SJCRH30 (cell line): ENCODE data around the gene COG4. TPM values are rescaled to one million over a fixed set of nuclear protein-coding genes. Genes with fewer than 3 reads are reported as not detected.

ENCODE experiments used
- DNase-seq, 2 experiments: peaks; one replicate each; pipeline ENCODE4 v3.0.0-alpha.2; 2015 to 2020
- H3K27ac ChIP-seq: fragments of 250-450 bp; sonication (Bioruptor Pico); 2 replicates; pipeline ENCODE4 v1.5.1; 2020; ENCODE audit warnings: mild to moderate bottlenecking, moderate library complexity
- H3K27me3 ChIP-seq: fragments of 250-450 bp; sonication (Bioruptor Pico); 2 replicates; pipeline ENCODE4 v1.5.1; 2020; ENCODE audit warnings: mild to moderate bottlenecking, moderate library complexity
- H3K36me3 ChIP-seq: fragments of 250-450 bp; sonication (Bioruptor Pico); 2 replicates; pipeline ENCODE4 v1.5.1; 2020; ENCODE audit warnings: mild to moderate bottlenecking, moderate library complexity
- H3K4me1 ChIP-seq: fragments of 250-450 bp; sonication (Bioruptor Pico); 2 replicates; pipeline ENCODE4 v1.5.1; 2020; ENCODE audit warnings: mild to moderate bottlenecking, moderate library complexity
- H3K4me3 ChIP-seq: fragments of 250-450 bp; sonication (Bioruptor Pico); 2 replicates; pipeline ENCODE4 v1.5.1; 2020; ENCODE audit warnings: mild to moderate bottlenecking, moderate library complexity
- H3K9me3 ChIP-seq: fragments of 250-450 bp; sonication (Bioruptor Pico); replicated peaks from 2 replicates; pipeline ENCODE4 v1.5.1; 2020; ENCODE audit warnings: mild to moderate bottlenecking, moderate library complexity
- total RNA-seq: library from RNA; depleted of rRNA; stranded (reverse); fragments of >200 nt; shearing (Covaris generic); gene quantifications from 2 replicates; pipeline ENCODE4 v1.2.3, GENCODE V29; 2014; rRNA removed

COG4 gene
- 25.4 and 26.4 TPM in 2 replicates for total RNA-seq

GRCh38 chr16:70523076-70523742 lies at the start of gene COG4:
COG4 (minus strand) TSS chr16:70523554; CDS start chr16:70523543, 11 bp downstream.
- H3K27ac ChIP-seq: peak within 1 kb of the TSS; percentile 93
- peak within 1 kb of the TSS; percentile 99 for H3K4me3 ChIP-seq
- peaks cover 3% of the 10 kb centered on the region; the same call in 1 of the 2 replicates for H3K4me1 ChIP-seq
- peaks cover 20% of the 10 kb centered on the region for H3K36me3 ChIP-seq
- DNase-seq: peak; percentile 87 to 89
- no peaks in the 10 kb centered on the region for H3K9me3 ChIP-seq
- H3K27me3 ChIP-seq: no peaks in the 10 kb centered on the region

- H3K27me3 ChIP-seq: no peaks in the 10 kb centered on the region
- H3K4me1 ChIP-seq: 0 out of 2 replicates have a peak, but pooled peaks cover 2% of the 10 kb centered on the region
- no peak overlapping the region for H3K4me3 ChIP-seq
- no peak for DNase-seq
- peaks cover 62% of the 10 kb centered on the region for H3K36me3 ChIP-seq
- no peak overlapping the region for H3K27ac ChIP-seq
- H3K9me3 ChIP-seq: no peaks in the 10 kb centered on the region
Observed at GRCh38 chr16:70572926-70573270, 49.5 kb upstream of the COG4 start.

GRCh38 chr16:70572050-70572925 lies 48.9 kb upstream of the COG4 start:
- no peaks in the 10 kb centered on the region for H3K27me3 ChIP-seq
- no peak overlapping the region for H3K4me3 ChIP-seq
- no peaks in the 10 kb centered on the region for H3K9me3 ChIP-seq
- 0 out of 2 replicates have a peak, but pooled peaks cover 2% of the 10 kb centered on the region for H3K4me1 ChIP-seq
- peaks cover 64% of the 10 kb centered on the region for H3K36me3 ChIP-seq
- no peak for DNase-seq
- H3K27ac ChIP-seq: no peak overlapping the region

GRCh38 chr16:70571623-70572022 lies 48.3 kb upstream of the COG4 start:
- 0 out of 2 replicates have a peak, but pooled peaks cover 2% of the 10 kb centered on the region for H3K4me1 ChIP-seq
- H3K27ac ChIP-seq: no peak overlapping the region
- H3K9me3 ChIP-seq: no peaks in the 10 kb centered on the region
- no peak for DNase-seq
- no peak overlapping the region for H3K4me3 ChIP-seq
- no peaks in the 10 kb centered on the region for H3K27me3 ChIP-seq
- H3K36me3 ChIP-seq: peaks cover 69% of the 10 kb centered on the region

GRCh38 chr16:70570967-70571570 lies 47.7 kb upstream of the COG4 start:
- Histone ChIP-seq H3K36me3 (peaks cover 71% of the 10 kb centered on the region), H3K4me3 (no peak overlapping the region), H3K4me1 (0 out of 2 replicates have a peak, but pooled peaks cover 2% of the 10 kb centered on the region), H3K27ac (no peak overlapping the region), H3K27me3 (no peaks in the 10 kb centered on the region), H3K9me3 (no peaks in the 10 kb centered on the region)
- DNase-seq: peak; percentile 26 to 47

GRCh38 chr16:70569752-70570151 lies 46.4 kb upstream of the COG4 start:
- H3K4me3 ChIP-seq: no peak overlapping the region
- H3K9me3 ChIP-seq: no peaks in the 10 kb centered on the region
- 0 out of 2 replicates have a peak, but pooled peaks cover 1% of the 10 kb centered on the region for H3K4me1 ChIP-seq
- no peak for DNase-seq
- H3K36me3 ChIP-seq: peaks cover 83% of the 10 kb centered on the region
- H3K27ac ChIP-seq: no peak overlapping the region
- H3K27me3 ChIP-seq: no peaks in the 10 kb centered on the region

GRCh38 chr16:70568601-70569237 lies 45.4 kb upstream of the COG4 start:
- no peak overlapping the region for H3K27ac ChIP-seq
- DNase-seq: no peak
- no peak overlapping the region for H3K4me3 ChIP-seq
- no peaks in the 10 kb centered on the region for H3K27me3 ChIP-seq
- peaks cover 83% of the 10 kb centered on the region for H3K36me3 ChIP-seq
- H3K4me1 ChIP-seq: no peaks in the 10 kb centered on the region
- no peaks in the 10 kb centered on the region for H3K9me3 ChIP-seq

GRCh38 chr16:70565053-70565452 lies 41.7 kb upstream of the COG4 start:
- Histone ChIP-seq H3K36me3 (peaks cover 83% of the 10 kb centered on the region), H3K9me3 (no peaks in the 10 kb centered on the region), H3K4me1 (no peaks in the 10 kb centered on the region), H3K27me3 (no peaks in the 10 kb centered on the region), H3K27ac (no peak overlapping the region), H3K4me3 (no peak overlapping the region)
- no peak for DNase-seq

GRCh38 chr16:70563636-70564035 lies 40.3 kb upstream of the COG4 start:
- Histone ChIP-seq H3K9me3 (no peaks in the 10 kb centered on the region), H3K36me3 (peaks cover 84% of the 10 kb centered on the region), H3K4me1 (no peaks in the 10 kb centered on the region), H3K27me3 (no peaks in the 10 kb centered on the region), H3K4me3 (no peak overlapping the region), H3K27ac (no peak overlapping the region)
- DNase-seq: no peak

- H3K27ac ChIP-seq: no peak overlapping the region
- DNase-seq: no peak
- H3K4me1 ChIP-seq: no peaks in the 10 kb centered on the region
- H3K36me3 ChIP-seq: peaks cover 88% of the 10 kb centered on the region
- H3K9me3 ChIP-seq: no peaks in the 10 kb centered on the region
- no peaks in the 10 kb centered on the region for H3K27me3 ChIP-seq
- no peak overlapping the region for H3K4me3 ChIP-seq
Observed at GRCh38 chr16:70561623-70562022, 38.3 kb upstream of the COG4 start.

GRCh38 chr16:70556063-70556462 lies 32.7 kb upstream of the COG4 start:
- Histone ChIP-seq H3K36me3 (peaks cover 86% of the 10 kb centered on the region), H3K27ac (no peak overlapping the region), H3K27me3 (no peaks in the 10 kb centered on the region), H3K9me3 (no peaks in the 10 kb centered on the region), H3K4me3 (no peak overlapping the region), H3K4me1 (no peaks in the 10 kb centered on the region)
- DNase-seq: no peak

GRCh38 chr16:70553645-70554044 lies 30.3 kb upstream of the COG4 start:
- H3K27ac ChIP-seq: no peak overlapping the region
- H3K27me3 ChIP-seq: no peaks in the 10 kb centered on the region
- H3K9me3 ChIP-seq: no peaks in the 10 kb centered on the region
- no peak overlapping the region for H3K4me3 ChIP-seq
- H3K36me3 ChIP-seq: peaks cover 85% of the 10 kb centered on the region
- no peaks in the 10 kb centered on the region for H3K4me1 ChIP-seq
- DNase-seq: no peak

- H3K9me3 ChIP-seq: no peaks in the 10 kb centered on the region
- no peaks in the 10 kb centered on the region for H3K4me1 ChIP-seq
- H3K36me3 ChIP-seq: peaks cover 86% of the 10 kb centered on the region
- no peak overlapping the region for H3K4me3 ChIP-seq
- no peaks in the 10 kb centered on the region for H3K27me3 ChIP-seq
- H3K27ac ChIP-seq: no peak overlapping the region
- DNase-seq: no peak
Observed at GRCh38 chr16:70552675-70553074, 29.3 kb upstream of the COG4 start.

- no peak for DNase-seq
- Histone ChIP-seq H3K4me1 (no peaks in the 10 kb centered on the region), H3K27me3 (no peaks in the 10 kb centered on the region), H3K4me3 (no peak overlapping the region), H3K36me3 (peaks cover 87% of the 10 kb centered on the region), H3K9me3 (no peaks in the 10 kb centered on the region), H3K27ac (no peak overlapping the region)
Observed at GRCh38 chr16:70551788-70552187, 28.4 kb upstream of the COG4 start.
